GM04503 (cell line): ENCODE measurements around the gene SPRING1.

Experiments
- DNase-seq: peaks from one replicate; pipeline ENCODE4 v3.0.0-alpha.2; 2012; ENCODE audit warnings: low read depth

SPRING1 gene

DNA sequence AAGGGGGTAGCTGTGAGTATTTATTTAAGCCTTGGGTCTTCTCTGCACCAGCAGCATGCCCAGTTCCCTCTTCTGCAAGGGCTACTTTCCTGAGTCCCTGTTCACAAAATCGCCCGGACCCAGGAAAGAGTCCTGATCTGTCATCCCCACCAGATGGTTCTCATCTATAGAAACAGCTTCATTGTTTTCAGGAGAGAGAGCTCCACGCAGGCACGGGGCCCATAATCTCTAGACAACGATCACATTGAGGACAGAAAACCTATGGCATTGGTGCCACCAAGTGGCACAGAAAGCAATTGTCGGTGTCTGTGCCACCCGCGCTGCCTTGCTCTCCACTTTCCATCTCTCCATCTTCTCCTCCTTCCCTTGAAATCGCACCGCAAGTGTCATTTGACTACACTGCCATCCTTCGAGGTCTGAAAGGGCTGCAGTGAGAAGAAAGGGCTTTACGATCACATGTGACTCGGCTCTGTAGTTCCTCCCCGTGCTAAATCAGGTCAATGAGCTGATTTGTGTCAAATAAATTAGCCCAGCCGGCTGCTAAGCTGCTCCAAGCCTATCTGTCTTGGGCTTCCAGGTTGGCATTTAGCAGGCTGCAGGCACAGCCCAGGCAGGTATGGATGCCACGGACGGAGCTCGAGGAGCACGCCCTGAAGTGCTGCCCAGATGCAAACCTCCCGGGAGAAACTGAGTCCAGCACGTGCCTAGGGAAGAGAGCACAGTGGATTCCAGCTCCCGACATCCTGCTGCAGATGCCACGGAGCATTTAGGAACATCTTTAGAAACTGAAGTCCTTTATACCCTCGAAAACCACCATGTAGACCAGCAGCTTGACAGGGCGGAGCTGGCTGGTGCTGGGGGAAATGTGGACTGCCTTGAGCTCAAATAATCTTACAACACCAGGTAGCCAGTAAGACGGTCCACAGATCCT is 28.8 kb downstream of the SPRING1 start:
- DNase-seq = no peak

- DNase-seq = no peak
Measured at GRCh38 chr12:116707751-116708150, 30.1 kb downstream of the SPRING1 start.

GRCh38 chr12:116703214-116703795 is 34.6 kb downstream of the SPRING1 start:
- no peak for DNase-seq

- DNase-seq = no peak
Measured at GRCh38 chr12:116701432-116701831, 36.4 kb downstream of the SPRING1 start.

DNA sequence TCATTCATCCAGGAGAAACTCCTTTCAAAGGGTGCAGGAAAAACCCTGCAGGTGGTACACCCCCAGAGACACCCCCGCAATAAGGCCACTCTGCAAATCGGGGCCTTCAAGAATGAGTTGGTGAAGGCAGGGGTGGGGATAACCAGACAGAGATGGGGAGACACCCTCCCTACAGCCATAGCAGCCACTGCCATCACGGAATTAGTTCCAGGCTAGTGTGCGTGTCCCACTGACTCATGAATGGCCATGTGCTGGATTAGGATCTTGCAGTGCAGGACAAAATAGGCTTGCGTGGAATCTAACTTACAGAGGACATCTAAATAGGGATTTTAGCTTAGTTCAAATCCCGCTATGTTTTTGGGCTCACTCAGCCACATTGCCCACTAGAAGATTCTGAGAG is 37.8 kb downstream of the SPRING1 start:
- no peak for DNase-seq

- DNase-seq = no peak
Measured at GRCh38 chr12:116698554-116699075, 39.3 kb downstream of the SPRING1 start.

DNA sequence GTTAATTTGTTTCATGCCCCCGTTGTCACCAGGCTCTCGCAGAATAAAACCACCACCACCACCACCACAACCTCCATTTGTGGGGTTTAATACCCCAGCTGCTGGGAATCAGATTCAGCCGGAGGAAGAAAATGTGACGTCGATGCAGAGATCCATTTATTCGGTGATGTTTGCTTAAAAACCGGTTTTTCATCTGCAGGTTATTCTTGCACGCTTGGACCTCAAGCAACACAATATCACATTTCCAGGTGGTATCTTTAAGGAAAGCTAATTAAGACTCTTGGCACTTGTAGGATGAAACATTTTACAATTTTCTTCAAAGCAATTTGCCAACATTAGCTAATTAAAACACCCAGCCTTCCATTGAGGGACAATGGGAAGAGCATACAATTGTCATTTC is 39.8 kb downstream of the SPRING1 start:
- DNase-seq = no peak

- DNase-seq = no peak
Measured at GRCh38 chr12:116697716-116698115, 40.2 kb downstream of the SPRING1 start.

GRCh38 chr12:116697305-116697704 is 40.6 kb downstream of the SPRING1 start:
- DNase-seq = no peak

GRCh38 chr12:116695464-116695725 is 42.5 kb downstream of the SPRING1 start:
- no peak for DNase-seq

DNA sequence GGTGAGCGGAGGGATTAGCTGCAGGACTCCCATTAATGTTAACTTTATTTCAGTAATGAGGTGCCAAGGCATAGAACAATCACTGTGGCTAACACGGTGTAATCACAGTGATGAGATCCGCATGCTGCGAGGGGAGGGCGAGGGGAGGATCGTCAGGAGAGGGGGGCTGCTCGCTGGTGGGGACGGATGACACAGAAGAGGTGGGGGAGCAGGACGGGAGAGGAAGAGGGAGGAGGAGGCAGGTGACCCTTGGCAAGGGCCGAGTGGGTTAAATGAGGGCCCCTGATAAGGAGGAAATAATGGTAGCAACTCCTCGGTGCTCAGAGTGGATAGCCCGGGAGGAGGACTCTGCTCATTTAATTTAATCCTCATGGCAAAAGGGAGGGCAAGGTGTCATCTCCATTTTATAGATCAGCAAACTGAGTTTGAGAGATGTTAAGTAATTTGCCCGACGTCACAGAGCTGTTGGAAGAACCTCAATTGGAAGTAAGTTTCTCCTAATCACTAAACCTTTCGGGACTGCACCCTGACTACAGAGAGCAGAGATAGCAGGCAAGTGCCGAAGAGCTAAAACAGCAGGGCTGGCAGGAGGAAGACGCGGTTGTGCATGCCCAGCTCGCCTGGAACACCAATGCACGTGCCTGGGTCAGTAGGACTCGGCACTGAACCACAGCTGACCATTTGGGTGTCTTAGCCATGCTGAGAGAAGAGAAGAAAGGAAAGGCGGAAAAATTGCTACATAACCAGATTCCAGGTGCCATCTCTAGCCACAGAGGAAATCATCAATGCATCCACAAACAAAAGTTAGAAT is 43.0 kb downstream of the SPRING1 start:
- no peak for DNase-seq

DNA sequence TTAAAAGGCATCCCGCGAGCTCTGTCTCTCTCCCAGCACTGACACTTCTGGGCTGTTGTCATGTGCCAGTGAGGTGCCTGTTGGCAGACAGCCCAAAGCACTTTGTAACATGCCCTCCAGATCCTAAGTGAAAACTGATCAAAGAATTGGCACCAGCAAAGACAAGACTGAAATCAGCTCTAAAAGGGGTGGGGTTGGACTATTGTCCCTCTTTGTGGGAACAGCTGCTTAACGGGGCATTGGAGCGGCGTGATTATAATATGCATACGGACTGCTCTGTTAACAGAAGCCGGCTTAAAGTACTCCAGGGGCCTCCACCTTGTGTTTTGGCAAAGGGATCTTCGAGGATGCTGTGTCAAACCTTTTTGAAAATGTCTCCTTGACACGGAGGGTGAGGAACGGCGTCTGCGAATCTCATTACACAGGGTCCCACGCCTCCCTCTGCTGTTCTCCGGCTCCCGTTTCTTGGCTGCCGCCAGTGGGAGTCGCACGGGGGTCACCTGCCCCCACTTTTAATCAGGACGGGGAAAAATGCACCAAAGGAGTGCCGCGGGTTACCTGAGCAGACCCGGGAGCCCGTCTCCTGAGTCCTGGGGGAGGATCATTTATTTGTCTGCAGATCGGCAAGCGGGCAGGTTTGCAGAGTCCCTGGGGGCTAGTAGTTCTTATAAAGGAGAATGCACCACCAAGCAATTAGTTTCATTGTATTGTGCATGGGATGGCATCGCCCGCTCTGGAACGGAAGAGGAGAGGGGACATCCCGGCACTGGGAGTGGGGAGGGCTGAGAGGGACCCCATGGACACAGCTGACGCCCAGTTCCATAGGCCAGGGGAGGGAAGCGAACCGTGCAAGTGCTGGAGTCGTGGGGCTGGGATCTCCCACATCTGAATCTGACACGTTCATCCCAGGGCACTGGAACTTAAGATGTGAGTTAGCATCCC is 44.3 kb downstream of the SPRING1 start:
- DNase-seq = no peak

GRCh38 chr12:116692605-116693004 is 45.3 kb downstream of the SPRING1 start:
- no peak for DNase-seq

DNA sequence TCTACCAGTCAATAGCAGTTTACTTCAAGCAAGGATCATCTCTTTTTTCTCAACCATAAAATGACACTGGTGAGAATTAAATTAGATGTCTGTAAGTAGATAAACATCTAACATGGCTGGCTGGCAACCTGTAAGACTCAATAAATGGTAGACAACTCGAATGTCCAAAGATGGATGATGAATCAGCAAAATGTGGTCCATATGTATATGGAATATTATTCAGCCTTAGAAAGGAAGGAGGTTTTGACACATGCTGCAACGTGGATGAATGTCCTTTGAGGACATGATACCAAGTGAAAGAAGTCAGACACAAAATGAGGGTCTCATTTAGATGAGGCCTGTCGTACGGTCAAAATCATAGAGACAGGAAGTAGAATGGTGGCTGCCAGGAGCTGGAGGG is 46.2 kb downstream of the SPRING1 start:
- DNase-seq = no peak

DNA sequence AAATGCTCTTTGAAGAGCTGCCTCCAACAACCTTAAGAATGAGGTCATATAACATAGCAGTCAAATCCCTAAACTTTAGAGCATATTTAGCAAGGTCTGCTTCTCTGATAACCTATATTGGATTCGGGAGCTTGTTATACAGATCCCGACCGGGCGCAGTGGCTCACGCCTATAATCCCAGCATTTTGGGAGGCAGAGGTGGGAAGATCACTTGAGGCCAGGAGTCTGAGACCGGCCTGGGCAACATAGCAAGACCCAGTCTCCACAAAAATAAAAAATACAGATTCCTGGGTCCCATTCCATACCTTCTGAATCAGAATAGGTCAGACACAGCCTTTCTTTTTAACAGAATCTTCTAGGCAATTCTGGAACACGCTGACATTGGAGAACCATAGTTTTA is 46.7 kb downstream of the SPRING1 start:
- no peak for DNase-seq

DNA sequence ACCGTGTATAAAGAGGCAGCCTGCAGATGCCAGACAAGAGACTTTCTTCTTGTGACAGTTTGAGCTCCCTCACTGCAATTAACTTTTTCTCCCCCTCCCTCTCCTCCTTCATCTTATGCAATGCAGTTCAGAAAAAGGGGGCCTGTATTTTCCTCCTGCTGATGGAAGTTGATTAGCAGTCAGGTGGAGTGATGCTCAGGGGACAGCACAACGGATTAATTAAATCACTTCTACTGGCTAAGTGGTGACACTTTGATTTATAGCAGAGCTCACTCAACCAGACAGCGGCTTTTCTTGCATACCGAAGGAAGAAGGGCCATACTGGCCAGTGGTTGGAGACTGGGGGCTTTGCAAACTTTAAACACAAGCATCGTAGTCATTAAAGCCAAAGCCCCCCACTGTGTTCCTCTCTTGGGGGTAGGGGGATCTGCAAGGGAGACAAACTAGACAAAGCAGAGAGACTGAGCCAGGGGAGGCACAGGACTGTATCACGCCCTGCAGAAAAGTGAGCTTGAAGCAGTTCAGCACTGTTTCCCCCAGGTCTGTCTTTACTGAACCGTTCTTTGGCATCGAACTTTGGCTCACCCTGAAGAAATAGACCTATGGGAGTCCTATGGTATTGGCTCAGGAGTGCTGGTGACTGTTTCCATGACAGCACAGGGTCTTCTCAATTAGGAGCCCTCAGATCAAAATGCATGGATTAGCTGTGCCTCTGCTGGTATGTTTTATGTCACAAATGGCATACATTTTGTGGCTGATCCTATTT is 47.7 kb downstream of the SPRING1 start:
- DNase-seq = no peak

DNA sequence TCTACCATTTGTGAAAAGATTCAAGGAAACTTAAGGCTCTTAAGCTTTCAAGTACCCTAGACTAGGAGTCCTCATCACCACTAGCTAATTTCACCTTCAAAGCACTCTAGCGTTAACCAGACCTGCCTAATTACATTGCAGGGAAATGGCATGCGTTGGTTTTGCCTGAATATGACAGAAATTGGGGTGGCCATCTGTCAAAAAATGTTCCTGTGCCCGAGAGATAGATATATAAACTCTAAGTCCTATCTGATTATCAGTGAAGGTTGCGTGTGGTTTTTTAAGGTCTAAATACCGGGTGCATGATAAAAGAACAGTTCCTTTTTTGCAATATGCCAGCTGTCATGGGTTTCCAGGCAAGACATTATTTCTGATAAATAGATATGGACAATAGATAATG is 48.3 kb downstream of the SPRING1 start:
- no peak for DNase-seq
